Colonic mucosa (tissue), 4 donors: ENCODE results near the gene DIP2C. TPM values are rescaled to one million over a fixed set of nuclear protein-coding genes. Genes with fewer than 3 reads are reported as not detected.
A peak's percentile ranks its signal among the peaks of the same experiment; 100 is the strongest.

Source experiments
- DNase-seq: peaks from one replicate; pipeline ENCODE4 v3.0.0-alpha.2; 2020
- H3K27ac ChIP-seq: fragments of 200-600 bp; one replicate; pipeline ENCODE4 v1.8.0; 2021
- H3K27me3 ChIP-seq: fragments of 200-600 bp; one replicate; pipeline ENCODE4 v1.8.0; 2021
- H3K36me3 ChIP-seq: fragments of 200-600 bp; one replicate; pipeline ENCODE4 v1.8.0; 2021
- H3K4me1 ChIP-seq: fragments of 200-600 bp; one replicate; pipeline ENCODE4 v1.8.0; 2021; ENCODE audit warnings: mild to moderate bottlenecking
- H3K4me3 ChIP-seq: fragments of 200-600 bp; one replicate; pipeline ENCODE4 v1.8.0; 2021
- H3K9ac ChIP-seq, 2 donors: one replicate each; pipeline ENCODE4 v1.7.0; 2013; ENCODE audit warnings: control low read depth in 2 of 2, low read depth in 2 of 2, low read length in 2 of 2
- H3K9me3 ChIP-seq: fragments of 200-600 bp; one replicate; pipeline ENCODE4 v1.8.0; 2021
- CTCF ChIP-seq: fragments of 200-600 bp; IDR thresholded peaks from one replicate; pipeline ENCODE4 v1.8.0; 2022; ENCODE audit warnings: antibody characterized with exemption, mild to moderate bottlenecking
- intact Hi-C: fragments of 100-400 bp; cut with DNase I; formaldehyde crosslinking; loops from one replicate; pipeline ENCODE4 v1.14.1; 2022
- total RNA-seq, 2 donors: library from RNA; stranded (reverse); fragmentation: NEBNext Ultra II Directional in 1 of 2; extraction: Animal tissue kit (Norgen Biotek cat#: 25700) in 1 of 2; gene quantifications; one replicate each; pipeline ENCODE4 v1.2.1, GENCODE V29; 2021
- donor health status: healthy.
- donor health status: DM: no; HTN: no; CAD: no.
- donor health status: DM: no; HTN: no; CAD: no.

DIP2C gene
- total RNA-seq, 2 donors from 2014 or later, result 7.6 to 11.2 TPM

- TF ChIP-seq CTCF, result no peak
- Histone ChIP-seq H3K36me3 (no peaks in the 10 kb centered on the region), H3K9ac (no peak overlapping the region), H3K27me3 (no peaks in the 10 kb centered on the region), H3K4me3 (no peak overlapping the region), H3K9me3 (no peaks in the 10 kb centered on the region), H3K27ac (no peak overlapping the region), H3K4me1 (no peaks in the 10 kb centered on the region)
- intact Hi-C loops, result no loop called here
- no peak for DNase-seq
These were observed 13.9 kb downstream of the DIP2C start for GRCh38 chr10:675532-675931.

DNA sequence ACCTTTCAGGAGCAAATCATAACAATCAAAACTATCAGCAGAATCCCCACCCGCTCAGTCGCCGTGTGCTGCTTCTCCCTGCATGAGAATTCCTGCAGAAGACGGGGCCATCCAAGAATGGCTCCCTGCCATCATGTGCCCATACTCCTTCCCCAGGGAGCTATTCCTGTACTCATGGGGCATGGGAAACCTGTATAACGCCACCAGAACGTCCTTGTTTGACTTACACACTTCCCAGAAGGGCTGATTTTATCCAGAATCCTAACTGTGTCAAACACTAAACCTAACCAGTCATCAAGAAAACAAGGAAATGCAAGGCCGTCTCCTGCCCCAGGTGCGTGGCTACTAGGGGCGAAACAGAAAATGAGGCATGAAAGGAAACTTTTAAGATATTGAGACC, 16.0 kb downstream of the DIP2C start:
- Histone ChIP-seq H3K27ac (no peak overlapping the region), H3K9me3 (no peaks in the 10 kb centered on the region), H3K4me1 (no peaks in the 10 kb centered on the region), H3K27me3 (no peaks in the 10 kb centered on the region), H3K4me3 (no peak overlapping the region), H3K36me3 (no peaks in the 10 kb centered on the region), H3K9ac (no peak overlapping the region)
- intact Hi-C loops, result no loop called here
- no peak for DNase-seq
- no peak for TF ChIP-seq CTCF

- no peak for TF ChIP-seq CTCF
- DNase-seq, result peak; percentile 1
- Histone ChIP-seq H3K27me3 (no peaks in the 10 kb centered on the region), H3K36me3 (no peaks in the 10 kb centered on the region), H3K27ac (no peak overlapping the region), H3K4me1 (no peaks in the 10 kb centered on the region), H3K9ac (no peak overlapping the region), H3K4me3 (no peak overlapping the region), H3K9me3 (no peaks in the 10 kb centered on the region)
- intact Hi-C loops, result no loop called here
These were observed 16.5 kb downstream of the DIP2C start for GRCh38 chr10:672992-673391.

DNA sequence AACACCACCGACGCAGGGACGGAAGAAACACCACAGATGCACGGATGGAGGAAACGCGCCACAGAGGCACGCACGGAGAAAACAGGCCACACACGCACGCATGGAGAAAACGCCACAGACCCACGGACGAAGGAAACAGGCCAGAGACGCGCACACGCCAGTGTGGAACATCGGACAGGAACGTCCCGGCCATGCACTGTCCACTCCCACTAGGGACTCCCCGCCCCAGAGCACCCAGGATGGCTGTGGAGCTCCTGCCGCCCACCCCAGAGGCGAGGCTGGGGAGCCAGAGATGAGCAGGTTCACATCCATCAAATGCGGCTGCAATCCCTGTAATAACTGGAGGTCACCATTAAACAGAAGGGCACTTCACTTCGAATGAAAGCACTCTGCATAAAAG, 17.3 kb downstream of the DIP2C start:
- intact Hi-C loops, result no loop called here
- Histone ChIP-seq H3K4me1 (no peaks in the 10 kb centered on the region), H3K4me3 (no peak overlapping the region), H3K9ac (no peak overlapping the region), H3K27ac (no peak overlapping the region), H3K36me3 (no peaks in the 10 kb centered on the region), H3K27me3 (no peaks in the 10 kb centered on the region), H3K9me3 (no peaks in the 10 kb centered on the region)
- DNase-seq, result peak; percentile 12
- TF ChIP-seq CTCF, result no peak

DNA sequence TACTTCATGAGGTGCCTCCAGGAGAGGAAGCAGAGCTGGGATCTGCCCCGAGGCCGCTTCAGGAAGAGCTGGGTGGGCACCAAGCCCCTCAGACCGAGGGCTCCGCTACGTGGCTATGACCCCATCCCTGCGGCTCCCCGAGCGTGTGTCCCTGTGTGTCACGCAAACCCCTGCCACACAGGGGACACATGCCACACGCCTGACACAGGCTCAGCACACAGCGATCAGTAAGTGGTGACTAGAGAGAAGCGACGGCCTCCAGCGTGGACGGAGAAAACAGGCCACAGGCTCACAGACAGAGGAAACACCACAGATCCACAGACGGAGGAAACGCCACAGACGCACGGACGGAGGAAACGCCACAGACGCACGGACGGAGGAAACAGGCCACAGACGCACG, 18.5 kb downstream of the DIP2C start:
- intact Hi-C loops, result no loop called here
- H3K27ac ChIP-seq, result no peak overlapping the region
- no peaks in the 10 kb centered on the region for H3K36me3 ChIP-seq
- H3K4me3 ChIP-seq, result no peak overlapping the region
- no peaks in the 10 kb centered on the region for H3K27me3 ChIP-seq
- H3K9ac ChIP-seq, result no peak overlapping the region
- TF ChIP-seq CTCF, result no peak
- DNase-seq, result peak; percentile 12
- H3K4me1 ChIP-seq, result no peaks in the 10 kb centered on the region
- no peaks in the 10 kb centered on the region for H3K9me3 ChIP-seq

DNA sequence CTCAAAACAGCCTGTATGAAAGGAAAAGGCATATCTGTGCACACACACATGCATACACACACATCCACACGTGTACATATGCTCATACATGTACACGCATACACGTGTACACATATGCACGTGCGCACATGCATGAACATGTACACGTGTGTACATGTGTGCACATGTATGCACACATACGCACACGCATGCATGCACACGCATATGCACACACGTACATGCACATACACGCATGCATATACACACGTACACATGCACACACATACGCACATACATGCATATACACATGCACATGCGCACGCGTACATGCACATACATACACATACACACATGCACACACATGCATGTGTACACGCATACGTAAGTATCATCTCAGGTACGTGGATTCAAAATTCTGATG, 19.4 kb downstream of the DIP2C start:
- Histone ChIP-seq H3K27ac (no peak overlapping the region), H3K27me3 (no peaks in the 10 kb centered on the region), H3K9ac (no peak overlapping the region), H3K4me3 (no peak overlapping the region), H3K9me3 (no peaks in the 10 kb centered on the region), H3K36me3 (no peaks in the 10 kb centered on the region), H3K4me1 (no peaks in the 10 kb centered on the region)
- intact Hi-C loops, result no loop called here
- TF ChIP-seq CTCF, result no peak
- DNase-seq, result peak; percentile 8
